ENCODE measurements around the gene SRGAP3.
A peak's percentile ranks its signal among the peaks of the same experiment; 100 is the strongest.
"Not testable (repeated sequence)": the region's sequence is repeated elsewhere in the genome, so short reads cannot be mapped to it uniquely, and the experiment has no call there.

The SRGAP3 gene

DNA sequence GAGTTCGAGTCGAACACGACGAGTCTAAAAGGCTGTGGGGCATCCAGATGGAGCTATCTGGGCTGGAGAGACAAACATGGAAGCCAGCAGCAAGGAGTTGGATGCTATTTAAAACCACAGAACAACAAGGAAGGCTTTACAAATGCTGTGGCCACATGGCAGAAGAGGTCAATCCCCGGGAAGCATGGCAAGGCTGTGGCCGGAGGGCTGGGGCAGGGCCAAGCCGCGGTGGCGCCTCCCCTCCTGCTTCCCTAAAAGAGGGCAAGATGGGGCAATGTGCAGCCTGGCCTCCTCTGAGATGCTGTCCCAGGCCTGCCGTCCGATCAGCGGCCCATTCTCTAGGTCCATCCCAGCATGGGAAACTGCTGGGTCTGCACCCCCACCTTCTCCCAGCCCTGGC, 139.1 kb downstream of the SRGAP3 start:
- DNase-seq: no peak

DNA sequence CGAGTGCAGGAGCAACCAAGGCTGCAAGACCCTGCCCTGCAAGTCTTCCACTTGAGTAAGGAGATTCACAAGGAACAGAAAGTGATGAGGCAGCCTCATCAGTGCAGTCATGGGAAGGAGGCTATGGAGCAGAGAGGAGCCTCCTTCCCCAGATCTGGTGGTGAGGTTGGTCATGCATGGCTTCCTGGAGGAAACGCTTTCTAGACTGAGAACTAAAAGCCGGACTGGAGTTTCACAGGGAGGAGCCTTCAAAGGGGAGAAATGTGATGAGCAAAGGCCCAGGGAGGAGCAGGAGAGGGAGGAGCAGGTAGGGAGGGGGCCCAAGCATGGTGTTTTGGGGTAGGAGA, 139.9 kb downstream of the SRGAP3 start:
- DNase-seq: no peak

DNA sequence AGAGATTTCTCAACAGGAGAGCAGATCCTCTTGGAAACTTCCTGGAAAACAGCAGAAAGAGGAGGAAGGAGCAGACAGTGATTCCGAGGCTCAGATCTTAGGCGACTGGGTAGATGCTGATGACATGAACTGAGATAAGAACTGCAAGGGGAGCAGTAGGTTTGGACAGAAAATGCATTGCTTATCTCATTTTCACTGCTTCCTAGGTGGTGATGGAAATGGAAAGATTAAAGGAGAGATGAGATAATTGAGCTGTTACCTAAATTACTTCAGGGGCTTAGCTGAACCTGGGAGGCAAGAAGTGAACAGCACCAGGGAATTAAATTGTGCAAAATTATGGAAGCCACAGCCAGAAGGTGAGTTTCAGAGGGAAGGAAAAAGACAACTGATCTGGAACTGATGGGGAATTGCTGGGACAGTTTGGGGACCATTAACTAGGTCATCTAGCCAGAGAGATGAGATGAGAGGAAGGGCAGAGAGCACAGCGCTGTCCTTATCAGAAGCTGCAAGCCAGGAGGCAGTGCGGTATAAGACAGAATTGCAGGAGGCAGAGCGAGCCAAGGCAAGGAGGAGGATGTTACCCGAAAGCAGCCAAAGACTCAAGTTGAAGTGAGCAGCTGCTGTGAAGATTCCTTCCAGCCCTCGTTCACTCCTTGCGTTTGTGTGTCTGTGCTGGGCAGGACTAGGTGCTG, 140.4 kb downstream of the SRGAP3 start:
- no peak for DNase-seq

DNA sequence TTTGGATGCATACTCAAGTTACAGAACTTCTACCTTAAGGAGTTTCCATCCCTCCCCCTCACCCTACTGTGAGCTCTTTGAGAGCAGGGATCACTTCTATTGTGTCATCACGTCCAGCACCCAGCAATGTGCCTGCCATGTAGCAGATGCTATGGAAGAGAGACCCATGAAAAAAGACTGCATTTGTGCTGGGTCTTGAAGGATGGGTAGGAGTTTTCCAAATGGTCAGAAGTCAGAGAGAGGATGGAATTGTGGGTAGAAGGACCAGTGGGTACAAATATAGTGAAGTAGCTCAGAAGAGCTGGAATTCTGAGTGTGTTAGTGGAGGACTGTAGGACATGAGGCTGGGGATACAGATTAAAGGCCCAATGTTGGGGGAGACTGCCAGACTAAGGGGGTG, 141.7 kb downstream of the SRGAP3 start:
- DNase-seq: no peak

DNA sequence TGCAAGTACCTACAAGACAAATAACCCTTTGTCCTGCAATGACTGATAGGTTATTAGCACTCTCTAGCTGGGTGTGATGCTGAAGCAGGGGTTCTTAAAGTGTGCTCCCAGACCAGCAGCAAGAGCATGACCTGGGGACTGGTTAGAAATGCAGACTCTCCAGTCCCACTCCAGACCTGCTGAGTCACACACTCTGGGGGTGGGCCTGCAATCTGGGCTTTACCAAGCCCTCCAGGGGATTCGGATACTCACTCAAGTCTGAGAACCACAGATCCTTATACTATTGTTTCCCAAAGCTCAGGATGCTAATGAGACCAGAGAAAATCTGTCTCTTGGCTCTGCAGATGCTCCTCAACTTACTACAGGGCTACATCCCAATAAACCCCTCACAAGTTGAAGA, 144.0 kb downstream of the SRGAP3 start:
- no peak for DNase-seq

DNA sequence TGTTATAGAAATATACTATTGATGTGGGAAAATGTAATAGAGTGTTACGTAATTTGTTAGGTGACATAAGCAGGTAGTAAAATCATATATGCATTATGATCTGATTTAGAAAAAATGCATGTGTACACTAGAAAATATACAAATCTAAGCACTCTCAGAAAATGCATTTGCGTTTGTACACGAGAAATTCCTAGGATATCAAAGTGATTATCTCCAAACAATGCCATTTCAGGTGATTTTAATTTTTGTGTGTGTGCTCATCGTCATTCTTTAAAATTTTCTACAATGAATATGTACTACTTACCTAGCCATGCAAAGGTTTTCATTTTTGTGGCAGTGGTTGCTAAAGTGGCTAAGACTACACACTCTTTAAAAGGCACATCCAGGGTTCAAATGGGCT, 145.3 kb downstream of the SRGAP3 start:
- no peak for DNase-seq

DNA sequence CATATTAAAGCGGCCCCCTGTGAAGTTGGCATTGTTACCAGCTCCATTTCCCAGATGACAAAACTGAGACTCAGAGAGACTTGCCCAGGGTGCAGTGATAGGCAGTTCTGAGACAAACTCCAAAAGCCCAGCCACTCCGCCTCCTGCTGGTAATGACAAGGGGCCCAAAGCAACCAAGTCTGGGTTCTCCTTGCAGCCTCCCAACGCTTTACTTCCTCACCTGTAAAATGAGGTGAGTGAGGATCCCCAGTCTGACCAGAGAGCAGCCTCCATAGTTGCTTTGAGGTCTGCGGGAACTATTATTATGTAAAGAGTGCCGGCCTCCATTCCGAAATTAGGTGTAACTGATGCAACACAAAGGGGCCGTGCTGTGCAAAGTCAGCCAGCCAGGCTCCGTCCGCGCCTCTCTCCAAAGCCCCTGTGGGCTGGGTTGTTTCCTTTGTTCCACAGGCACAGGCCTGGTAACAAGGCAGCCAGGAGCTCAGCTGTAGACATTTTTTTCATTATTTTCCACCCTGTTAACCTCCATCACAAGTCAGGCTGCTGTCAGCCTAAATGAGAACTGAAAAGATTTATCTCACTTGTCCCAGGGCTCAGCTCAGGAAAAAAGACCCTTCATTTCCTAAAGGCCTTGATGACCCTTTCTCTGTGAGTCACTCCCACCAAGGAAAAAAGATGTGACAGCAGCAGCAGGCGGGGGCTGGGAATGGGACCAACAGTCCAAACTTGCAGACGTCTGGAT, 147.0 kb downstream of the SRGAP3 start:
- DNase-seq: peak; percentile 75

DNA sequence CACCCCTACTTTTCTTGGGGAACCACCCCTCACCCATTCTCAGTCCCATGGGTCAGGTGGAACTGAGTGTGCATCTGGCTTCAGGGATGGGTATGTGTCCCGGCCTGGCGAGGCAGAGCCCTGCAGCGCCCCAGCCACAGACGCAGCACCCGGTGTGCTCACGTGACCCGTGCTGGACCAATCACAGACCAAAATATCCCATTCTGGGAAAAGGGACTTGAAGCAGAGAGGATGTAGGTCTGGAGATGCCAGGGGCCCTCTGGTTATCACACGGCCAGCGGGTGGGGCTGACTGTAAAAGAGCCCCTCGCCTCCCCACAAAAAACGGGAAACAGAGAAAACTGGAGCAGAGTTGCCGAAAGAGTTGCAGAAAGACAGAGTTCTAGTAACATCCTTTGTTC, 148.2 kb downstream of the SRGAP3 start:
- DNase-seq: no peak

DNA sequence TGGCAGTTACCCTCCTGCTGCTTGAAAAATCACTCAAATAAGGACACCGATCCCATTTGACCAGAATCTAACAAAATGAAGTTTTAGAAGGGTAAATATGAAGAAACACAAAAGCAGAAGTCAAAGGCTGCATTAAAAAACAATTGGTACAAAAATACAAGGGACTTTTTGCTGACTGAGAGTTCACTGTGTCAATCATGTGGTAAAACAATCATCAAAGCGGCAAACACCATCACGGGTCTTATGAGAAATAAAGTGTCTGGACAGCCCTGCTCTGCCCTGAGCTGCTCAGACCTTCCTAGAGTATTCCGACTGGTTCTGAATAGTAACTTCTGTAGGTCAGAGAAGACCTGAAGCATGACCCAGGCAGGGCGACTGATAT, 148.9 kb downstream of the SRGAP3 start:
- no peak for DNase-seq

DNA sequence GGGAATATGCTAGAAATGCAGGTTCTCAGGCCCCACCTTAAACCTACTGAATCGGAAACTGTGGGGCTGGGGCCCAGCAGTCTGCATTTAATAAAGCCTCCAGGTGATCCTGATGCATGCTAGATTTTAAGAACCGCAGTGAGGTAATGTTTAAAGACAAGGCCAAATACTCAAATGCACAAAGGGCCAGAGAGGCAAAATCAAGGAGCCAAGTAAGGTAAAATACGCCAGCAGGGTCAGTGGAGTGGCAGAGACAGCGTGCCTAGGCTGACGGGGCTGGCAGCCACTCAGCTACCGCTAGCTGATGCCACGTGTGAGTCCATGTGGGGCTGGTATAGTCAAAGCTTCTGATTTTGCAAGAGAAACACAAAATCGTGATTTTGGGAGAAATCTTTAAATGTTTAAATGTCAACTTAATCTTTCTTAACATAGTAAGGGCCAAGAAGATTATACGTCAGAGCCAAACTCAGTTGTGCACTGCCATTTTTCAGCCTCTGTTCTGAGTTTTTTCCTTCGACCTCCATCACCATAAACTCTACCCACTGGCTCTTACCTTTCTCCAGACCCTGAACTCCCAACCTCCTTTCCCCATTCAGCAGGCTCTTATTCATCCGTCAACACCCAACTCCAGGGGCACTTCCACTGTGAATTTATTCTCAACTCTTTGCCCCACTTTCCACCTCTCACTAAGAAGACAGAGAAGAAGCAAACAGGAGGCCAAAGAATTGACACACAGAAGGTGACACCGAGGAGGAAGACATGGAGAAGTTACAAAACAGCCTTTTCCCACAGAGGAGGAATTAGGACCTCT, 149.5 kb downstream of the SRGAP3 start:
- no peak for DNase-seq

DNA sequence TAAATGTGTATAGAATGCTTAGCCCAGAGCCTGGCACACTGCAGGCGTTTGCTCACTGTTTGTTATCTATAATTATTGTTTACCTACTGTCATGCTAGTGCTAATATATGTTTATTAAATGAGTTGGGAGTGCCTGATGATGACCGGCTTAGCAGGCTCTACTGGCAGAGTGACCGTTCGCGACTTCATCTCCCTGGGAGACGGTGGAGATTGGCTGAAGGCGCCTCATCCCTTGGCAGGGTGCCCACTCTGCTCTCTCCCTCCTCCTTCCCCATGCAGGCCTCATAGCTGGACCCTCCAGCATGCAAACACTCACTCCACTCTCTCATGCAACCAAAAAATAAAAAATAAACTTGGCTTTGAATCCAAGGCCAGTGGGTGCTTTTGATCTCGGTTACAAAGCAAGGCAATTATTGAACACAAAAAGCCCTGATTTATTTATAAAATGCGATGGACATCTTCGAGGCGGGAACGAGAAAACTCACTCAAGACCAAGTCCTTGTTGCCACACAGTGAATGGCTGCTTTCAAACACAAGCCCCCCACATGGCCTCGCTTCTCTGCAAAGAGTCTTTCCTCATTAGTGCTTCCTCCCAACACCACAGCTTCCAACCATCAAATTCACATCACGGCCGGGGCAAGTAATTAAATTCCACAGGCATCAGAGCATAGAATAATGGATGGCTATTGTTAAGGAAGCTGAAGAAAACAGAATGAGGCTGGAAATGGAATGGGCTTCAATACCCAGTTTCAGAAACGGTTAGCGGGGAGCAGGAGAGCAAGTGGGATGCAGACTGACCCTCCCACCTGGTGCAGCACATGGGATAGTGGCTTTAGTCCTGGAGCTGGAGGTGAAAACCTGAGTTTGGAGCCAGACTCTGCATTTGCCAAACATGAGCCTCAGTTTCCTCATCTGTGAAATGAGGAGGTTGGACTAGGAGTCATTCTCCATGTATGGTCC, 150.4 kb downstream of the SRGAP3 start:
- peak; percentile 69 for DNase-seq

DNA sequence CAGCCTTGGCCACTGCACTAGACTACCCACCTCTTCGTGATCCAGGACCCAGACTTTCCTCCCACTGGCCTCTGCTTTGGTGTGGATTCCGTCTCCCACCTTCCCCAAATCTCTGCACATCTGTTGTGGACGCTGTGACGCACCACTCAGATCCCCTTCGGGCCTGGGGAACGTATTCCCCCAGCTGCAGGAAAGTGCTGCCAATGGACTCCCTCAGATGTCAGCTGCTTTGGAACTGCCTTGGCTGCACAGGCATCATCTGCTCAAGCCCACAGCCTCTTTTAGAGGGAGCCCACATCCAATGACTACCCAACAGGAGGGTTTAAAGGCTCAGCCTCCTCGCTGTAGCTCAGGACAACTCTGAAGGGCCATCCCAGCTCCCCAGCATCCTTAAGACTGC, 152.0 kb downstream of the SRGAP3 start:
- no peak for DNase-seq

DNA sequence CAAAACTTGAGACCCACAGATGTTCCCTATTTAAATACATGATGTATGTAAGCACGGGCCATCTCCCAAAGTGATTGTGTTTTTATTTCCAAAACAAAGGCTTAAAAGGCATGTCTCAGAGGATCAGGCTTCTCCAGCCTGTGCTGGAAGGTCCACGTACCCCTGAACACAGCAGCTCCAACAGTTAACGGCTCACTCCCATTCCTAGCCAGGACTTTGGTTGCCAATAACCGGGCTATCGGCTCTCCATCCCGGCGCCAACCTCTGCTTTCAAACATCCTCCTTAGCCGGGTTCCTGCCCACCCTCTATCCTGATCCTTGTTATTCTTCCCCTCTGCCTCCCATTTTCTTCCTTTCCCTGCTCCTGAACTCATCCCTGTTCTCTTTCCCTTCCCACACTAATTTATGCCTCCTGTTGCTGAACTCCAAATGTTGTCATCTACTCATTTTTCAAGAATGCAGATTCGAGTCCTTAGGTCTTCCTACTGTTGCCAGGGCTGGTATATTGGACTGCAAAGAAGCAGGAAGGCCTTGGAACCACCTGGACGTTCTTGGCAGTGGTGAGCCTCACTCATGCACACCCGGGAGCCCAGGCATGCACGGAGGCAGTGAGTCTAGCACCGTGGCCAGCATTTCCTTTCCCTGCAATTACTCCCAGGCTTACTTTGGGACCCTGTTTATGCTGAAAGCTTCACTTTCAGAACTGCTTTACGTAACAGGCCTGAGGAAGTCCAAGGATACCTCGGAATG, 157.8 kb downstream of the SRGAP3 start:
- no peak for DNase-seq

DNA sequence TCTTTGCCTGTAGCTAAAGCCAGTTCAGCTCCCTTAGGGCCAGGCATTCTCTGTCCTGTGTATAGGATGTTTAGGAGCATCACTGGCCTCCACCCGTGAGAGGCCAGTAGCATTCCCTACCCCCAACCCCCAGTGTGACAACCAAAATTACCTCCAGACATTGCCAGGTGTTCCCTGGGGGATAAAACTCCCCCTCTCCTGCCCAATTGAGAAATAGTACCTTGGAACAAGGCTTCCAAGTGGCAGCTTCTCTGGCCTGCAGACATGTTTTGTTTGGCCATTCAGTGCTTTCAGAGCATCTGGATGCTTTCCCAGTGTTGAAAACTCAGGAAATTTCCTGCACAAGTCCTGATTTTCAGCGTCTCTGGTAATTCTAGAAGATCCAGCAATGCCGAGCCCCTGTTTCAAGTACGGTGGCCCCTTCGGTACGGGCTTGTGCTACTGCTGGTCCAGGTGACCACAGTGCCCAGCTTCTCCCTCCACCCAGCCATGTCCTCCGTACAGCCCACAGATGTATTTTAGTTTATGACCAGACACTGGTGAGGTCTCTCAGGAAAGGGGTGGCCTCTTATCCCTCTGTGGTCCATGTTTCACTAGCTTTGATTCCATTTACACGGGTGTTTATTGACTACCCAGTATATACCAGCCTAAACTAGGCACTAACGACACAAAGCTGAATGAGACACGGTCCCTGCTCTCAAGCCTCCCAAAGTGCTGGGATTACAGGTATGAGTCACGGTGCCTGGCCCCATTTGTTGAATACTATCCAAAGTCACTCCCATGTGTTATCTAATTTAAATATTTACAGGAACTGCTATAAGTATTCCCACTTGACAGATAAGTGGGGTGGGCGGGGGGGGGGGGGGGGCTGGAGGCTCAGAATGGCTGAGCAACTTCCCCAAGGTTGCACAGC, 160.7 kb downstream of the SRGAP3 start:
- no peak for DNase-seq

DNA sequence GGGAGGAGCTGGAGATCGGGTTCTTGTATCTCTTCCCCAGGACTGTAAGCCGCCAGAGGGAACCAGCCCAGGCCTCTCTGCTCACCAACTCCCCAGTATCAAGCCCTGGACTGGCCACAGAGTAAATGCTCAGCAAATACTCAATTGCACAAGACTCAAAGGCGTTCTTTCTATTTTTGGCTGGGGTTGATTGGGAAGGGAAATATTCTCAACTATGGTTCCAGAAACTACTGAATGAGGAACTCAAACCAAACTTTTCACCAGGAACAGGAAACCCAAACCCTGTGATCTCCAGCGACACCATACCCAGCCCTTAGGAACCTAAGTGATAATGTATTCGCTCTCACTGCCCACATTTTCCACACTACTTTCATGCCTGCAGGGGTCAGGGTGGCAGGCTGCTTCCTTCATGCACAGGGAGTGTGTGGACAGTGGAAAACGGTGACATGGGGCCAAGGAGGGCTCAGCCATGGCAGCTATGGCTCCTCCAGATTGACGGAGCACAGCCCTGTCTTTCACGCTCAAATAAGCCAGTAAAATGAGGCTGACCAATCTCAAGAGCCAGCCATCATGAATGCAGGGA, 161.5 kb downstream of the SRGAP3 start:
- no peak for DNase-seq

DNA sequence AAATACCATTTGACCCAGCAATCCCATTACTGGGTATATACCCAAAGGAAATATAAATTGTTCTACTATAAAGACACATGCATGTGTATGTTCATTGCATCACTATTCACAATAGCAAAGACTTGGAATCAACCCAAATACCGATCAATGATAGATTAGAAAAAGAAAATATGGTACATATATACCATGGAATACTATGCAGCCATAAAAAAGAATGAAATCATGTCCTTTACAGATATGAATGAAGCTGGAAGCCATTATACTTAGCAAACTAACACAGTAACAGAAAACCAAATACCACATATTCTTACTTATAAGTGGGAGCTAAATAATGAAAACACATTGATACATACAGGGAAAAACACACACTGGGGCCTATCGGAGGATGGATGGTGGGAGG, 164.0 kb downstream of the SRGAP3 start:
- DNase-seq: not testable (repeated sequence)

DNA sequence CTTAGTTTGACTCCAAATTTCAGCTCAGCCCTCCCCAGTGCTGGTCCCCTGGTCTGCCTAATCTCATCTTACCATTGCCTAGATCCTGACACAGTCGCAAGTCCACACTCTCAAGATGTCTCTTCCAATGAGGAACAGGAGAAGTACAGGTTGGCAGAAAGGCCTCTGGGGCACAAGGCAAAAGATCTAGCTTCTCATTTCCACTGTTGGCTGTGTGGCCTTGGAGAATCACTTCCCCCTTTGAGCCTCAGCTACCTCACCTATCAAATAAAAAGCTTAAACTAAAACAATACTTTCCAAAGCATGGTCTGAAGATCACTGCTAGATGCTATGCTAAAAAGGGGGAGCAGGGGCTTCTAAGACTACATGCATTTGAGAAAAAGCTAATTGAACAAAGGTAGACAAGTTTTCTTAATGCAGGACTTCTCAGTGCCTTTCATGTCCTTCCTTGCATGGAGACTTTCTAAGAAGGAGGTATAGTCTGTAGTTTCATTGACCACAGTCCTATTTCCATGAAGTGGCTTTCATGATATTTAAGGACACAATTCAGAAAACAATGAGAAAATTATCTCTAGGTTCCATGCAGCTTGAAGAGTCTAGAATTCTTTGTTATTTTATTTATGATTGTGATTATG, 168.1 kb downstream of the SRGAP3 start:
- DNase-seq: no peak

DNA sequence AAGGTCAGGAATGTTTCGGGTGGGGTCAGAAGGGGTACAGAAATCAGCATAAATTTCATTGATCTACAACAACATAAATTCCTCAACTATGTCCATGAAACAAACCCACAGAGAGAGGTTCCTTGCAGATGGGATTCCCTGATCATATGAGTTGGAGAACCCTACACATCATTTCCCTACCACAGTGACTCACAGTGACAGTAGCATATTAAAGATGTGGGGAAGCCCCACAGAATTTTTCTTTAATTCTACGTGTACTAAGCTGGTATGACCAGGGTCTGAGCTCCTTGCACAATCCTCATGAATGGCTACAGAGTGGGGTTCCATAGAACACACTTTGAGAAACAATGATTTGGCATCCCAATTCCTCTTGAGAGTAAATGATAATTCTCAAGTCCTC, 169.3 kb downstream of the SRGAP3 start:
- DNase-seq: no peak

DNA sequence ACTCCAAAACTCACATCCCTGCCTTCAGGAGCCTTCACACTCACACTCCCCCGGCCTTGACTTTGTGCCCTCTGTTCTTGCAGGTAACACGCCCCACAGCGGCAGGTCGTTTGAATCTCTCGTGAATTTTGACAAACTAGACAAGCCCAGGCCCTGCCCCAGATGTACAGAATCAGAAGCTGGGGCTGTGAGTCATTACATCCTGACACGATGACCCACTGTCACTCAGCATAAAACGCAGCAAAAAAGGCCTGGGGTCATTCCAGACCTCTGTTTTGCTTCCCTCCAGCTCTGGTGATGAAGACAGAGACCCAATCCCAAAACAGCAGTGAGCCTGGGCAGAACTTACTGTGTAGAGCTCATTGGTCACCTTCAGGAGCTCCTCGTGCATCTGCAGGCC, 169.8 kb downstream of the SRGAP3 start:
- DNase-seq: no peak

Measured in NCI-H748 treated with DMSO at 0.1 percent for 48 hours (cell line).